ENCODE data around the gene HSPG2.

HSPG2 gene

GRCh38 chr1:21891081-21891480 lies 46.0 kb downstream of the HSPG2 start:
- Histone ChIP-seq H3K4me3 (ENCODE audit: low read depth, low read length) (no peak overlapping the region), H3K4me1 (no peaks in the 10 kb centered on the region), H3K27ac (no peak overlapping the region), H3K4me2 (ENCODE audit: low read length) (no peak overlapping the region), H2AFZ (no peak overlapping the region), H3K36me3 (ENCODE audit: control insufficient read depth, insufficient read depth, low read length) (no peaks in the 10 kb centered on the region), H3K27me3 (ENCODE audit: control insufficient read depth, insufficient read depth, low read length) (no peaks in the 10 kb centered on the region), H3K79me2 (no peaks in the 10 kb centered on the region), H3K9me3 (ENCODE audit: control insufficient read depth, low read length) (no peaks in the 10 kb centered on the region), H3K9ac (no peak overlapping the region)
- no peak for TF ChIP-seq CTCF (IDR thresholded peaks at IDR 0.05)

GRCh38 chr1:21888500-21888899 lies 48.6 kb downstream of the HSPG2 start:
- no peaks in the 10 kb centered on the region for H3K4me1 ChIP-seq
- no peaks in the 10 kb centered on the region for H3K27me3 ChIP-seq (ENCODE audit: control insufficient read depth, insufficient read depth, low read length)
- no peak overlapping the region for H3K27ac ChIP-seq
- H3K79me2 ChIP-seq = no peaks in the 10 kb centered on the region
- H3K4me3 ChIP-seq (ENCODE audit: low read depth, low read length) = no peak overlapping the region
- no peaks in the 10 kb centered on the region for H3K9me3 ChIP-seq (ENCODE audit: control insufficient read depth, low read length)
- no peaks in the 10 kb centered on the region for H3K36me3 ChIP-seq (ENCODE audit: control insufficient read depth, insufficient read depth, low read length)
- H2AFZ ChIP-seq = no peak overlapping the region
- H3K4me2 ChIP-seq (ENCODE audit: low read length) = no peak overlapping the region
- TF ChIP-seq CTCF (IDR thresholded peaks at IDR 0.05) = no peak
- H3K9ac ChIP-seq = no peak overlapping the region

- Histone ChIP-seq H3K27me3 (ENCODE audit: control insufficient read depth, insufficient read depth, low read length) (no peaks in the 10 kb centered on the region), H2AFZ (no peak overlapping the region), H3K27ac (no peak overlapping the region), H3K4me1 (no peaks in the 10 kb centered on the region), H3K9ac (no peak overlapping the region), H3K36me3 (ENCODE audit: control insufficient read depth, insufficient read depth, low read length) (no peaks in the 10 kb centered on the region), H3K4me3 (ENCODE audit: low read depth, low read length) (no peak overlapping the region), H3K79me2 (no peaks in the 10 kb centered on the region), H3K9me3 (ENCODE audit: control insufficient read depth, low read length) (no peaks in the 10 kb centered on the region), H3K4me2 (ENCODE audit: low read length) (no peak overlapping the region)
- TF ChIP-seq CTCF (IDR thresholded peaks at IDR 0.05) = no peak
Measured at GRCh38 chr1:21887796-21888195, 49.3 kb downstream of the HSPG2 start.

GRCh38 chr1:21887216-21887736 lies 49.8 kb downstream of the HSPG2 start:
- no peak overlapping the region for H2AFZ ChIP-seq
- H3K27me3 ChIP-seq (ENCODE audit: control insufficient read depth, insufficient read depth, low read length) = no peaks in the 10 kb centered on the region
- no peaks in the 10 kb centered on the region for H3K79me2 ChIP-seq
- no peak overlapping the region for H3K27ac ChIP-seq
- H3K9me3 ChIP-seq (ENCODE audit: control insufficient read depth, low read length) = no peaks in the 10 kb centered on the region
- H3K4me2 ChIP-seq (ENCODE audit: low read length) = no peak overlapping the region
- H3K9ac ChIP-seq = no peak overlapping the region
- TF ChIP-seq CTCF (IDR thresholded peaks at IDR 0.05) = no peak
- H3K4me1 ChIP-seq = no peaks in the 10 kb centered on the region
- H3K4me3 ChIP-seq (ENCODE audit: low read depth, low read length) = no peak overlapping the region
- H3K36me3 ChIP-seq (ENCODE audit: control insufficient read depth, insufficient read depth, low read length) = no peaks in the 10 kb centered on the region

GRCh38 chr1:21886486-21887215 lies 50.5 kb downstream of the HSPG2 start:
- TF ChIP-seq CTCF (IDR thresholded peaks at IDR 0.05) = no peak
- no peaks in the 10 kb centered on the region for H3K27me3 ChIP-seq (ENCODE audit: control insufficient read depth, insufficient read depth, low read length)
- H3K4me3 ChIP-seq (ENCODE audit: low read depth, low read length) = no peak overlapping the region
- H3K27ac ChIP-seq = no peak overlapping the region
- H3K4me1 ChIP-seq = no peaks in the 10 kb centered on the region
- no peak overlapping the region for H2AFZ ChIP-seq
- H3K79me2 ChIP-seq = no peaks in the 10 kb centered on the region
- H3K9me3 ChIP-seq (ENCODE audit: control insufficient read depth, low read length) = no peaks in the 10 kb centered on the region
- H3K9ac ChIP-seq = no peak overlapping the region
- no peaks in the 10 kb centered on the region for H3K36me3 ChIP-seq (ENCODE audit: control insufficient read depth, insufficient read depth, low read length)
- no peak overlapping the region for H3K4me2 ChIP-seq (ENCODE audit: low read length)
